Fibroblast of skin of back (primary cell): ENCODE results near the gene CST6. TPM values are rescaled to one million over a fixed set of nuclear protein-coding genes. Genes with fewer than 3 reads are reported as not detected.

Experiments used
- DNase-seq: peaks from one replicate; pipeline ENCODE4 v3.0.0-alpha.2; 2013
- polyA plus RNA-seq, 2 experiments: library from polyadenylated mRNA; unstranded; fragments of 120-200 nt; gene quantifications; one replicate each; pipeline ENCODE4 v1.2.1, GENCODE V29; 2013; ENCODE audit not compliant: insufficient read length in 2 of 2

The CST6 gene, protein sequence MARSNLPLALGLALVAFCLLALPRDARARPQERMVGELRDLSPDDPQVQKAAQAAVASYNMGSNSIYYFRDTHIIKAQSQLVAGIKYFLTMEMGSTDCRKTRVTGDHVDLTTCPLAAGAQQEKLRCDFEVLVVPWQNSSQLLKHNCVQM
- polyA plus RNA-seq (2013, experiment 1 of 2; ENCODE audit: insufficient read length) = 3.4 TPM
- 1.1 TPM for polyA plus RNA-seq (2013, experiment 2 of 2; ENCODE audit: insufficient read length)

DNA sequence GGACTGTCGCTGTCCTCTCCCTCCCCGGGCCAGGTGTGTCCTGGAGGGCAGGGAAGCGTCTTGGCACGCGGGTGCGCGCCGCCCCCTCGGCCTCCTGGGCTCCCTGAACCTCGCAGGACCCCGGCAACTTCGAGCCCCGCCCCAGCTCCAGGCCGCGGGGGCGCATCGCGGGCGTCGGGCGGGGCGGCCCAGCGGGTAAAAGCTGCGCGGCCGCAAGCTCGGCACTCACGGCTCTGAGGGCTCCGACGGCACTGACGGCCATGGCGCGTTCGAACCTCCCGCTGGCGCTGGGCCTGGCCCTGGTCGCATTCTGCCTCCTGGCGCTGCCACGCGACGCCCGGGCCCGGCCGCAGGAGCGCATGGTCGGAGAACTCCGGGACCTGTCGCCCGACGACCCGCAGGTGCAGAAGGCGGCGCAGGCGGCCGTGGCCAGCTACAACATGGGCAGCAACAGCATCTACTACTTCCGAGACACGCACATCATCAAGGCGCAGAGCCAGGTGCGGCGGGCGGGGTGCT is at the start of gene CST6:
Gene CST6, plus strand, starts transcription at position 224 of the 519 bp plus-strand sequence. Its CDS starts 37 bp downstream, at position 261.
- no peak for DNase-seq

DNA sequence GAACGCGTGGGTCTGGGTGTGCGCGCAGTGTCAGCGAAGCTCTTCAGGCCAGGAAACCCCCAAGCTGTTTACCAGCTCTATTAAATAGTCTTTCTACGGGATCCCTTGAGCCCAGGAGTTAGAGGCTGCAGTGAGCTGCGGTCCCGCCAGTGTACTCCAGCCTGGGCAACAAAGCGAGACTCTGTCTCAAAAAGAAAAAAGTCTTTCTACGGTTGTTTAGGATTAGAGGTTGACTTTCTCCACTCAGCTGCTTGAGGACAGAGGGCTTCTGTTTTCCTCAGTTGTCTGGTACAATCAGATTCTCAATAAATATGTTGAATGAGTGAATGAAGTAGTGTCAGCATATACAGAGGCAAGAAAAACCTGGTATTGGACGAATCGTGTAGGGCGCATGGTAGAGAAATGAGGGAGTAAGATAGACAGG is 49.7 kb upstream of the CST6 start:
- no peak for DNase-seq

DNA sequence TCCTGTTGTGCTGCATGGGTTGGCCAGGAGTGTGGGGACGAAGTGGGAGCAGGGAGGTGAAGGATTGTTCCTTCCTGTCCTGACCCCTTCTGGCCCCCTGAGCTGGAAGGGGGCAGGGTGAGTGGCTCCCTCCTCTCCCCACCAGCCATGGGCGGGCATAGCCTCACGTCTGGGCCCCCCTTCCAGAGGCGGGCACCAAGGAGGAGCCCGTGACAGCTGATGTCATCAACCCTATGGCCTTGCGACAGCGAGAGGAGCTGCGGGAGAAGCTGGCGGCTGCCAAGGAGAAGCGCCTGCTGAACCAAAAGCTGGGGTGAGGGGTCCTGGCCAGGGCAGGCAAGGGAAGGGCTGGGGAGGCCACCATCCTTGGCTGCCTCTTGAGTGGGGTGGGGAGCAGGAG is 46.9 kb upstream of the CST6 start:
- DNase-seq = no peak

DNA sequence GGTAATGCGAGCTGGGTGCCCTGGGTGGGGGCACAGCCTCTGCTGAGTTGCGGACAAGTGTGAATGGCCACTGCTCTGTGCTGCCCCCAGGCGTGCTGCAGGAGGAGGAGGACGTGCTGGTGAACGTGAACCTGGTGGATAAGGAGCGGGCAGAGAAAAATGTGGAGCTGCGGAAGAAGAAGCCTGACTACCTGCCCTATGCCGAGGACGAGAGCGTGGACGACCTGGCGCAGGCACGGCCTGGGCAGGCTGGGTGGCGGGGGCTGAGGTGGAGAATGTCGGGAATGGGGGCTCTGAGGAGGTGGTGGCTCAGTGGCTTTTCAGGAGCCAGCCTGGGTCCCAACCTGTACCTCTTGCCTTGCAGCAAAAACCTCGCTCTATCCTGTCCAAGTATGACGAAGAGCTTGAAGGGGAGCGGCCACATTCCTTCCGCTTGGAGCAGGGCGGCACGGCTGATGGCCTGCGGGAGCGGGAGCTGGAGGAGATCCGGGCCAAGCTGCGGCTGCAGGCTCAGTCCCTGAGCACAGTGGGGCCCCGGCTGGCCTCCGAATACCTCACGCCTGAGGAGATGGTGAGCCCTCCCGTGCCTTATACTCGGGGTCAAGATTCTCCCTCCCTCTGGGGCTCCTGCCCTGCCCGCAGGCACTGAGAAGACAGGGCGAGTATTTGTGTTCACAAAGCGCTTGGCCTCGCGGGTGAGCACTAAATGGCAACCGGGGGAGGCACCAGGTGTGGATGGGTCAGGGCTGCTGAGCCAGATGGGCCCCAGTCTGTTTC is 45.6 kb upstream of the CST6 start:
- no peak for DNase-seq

DNA sequence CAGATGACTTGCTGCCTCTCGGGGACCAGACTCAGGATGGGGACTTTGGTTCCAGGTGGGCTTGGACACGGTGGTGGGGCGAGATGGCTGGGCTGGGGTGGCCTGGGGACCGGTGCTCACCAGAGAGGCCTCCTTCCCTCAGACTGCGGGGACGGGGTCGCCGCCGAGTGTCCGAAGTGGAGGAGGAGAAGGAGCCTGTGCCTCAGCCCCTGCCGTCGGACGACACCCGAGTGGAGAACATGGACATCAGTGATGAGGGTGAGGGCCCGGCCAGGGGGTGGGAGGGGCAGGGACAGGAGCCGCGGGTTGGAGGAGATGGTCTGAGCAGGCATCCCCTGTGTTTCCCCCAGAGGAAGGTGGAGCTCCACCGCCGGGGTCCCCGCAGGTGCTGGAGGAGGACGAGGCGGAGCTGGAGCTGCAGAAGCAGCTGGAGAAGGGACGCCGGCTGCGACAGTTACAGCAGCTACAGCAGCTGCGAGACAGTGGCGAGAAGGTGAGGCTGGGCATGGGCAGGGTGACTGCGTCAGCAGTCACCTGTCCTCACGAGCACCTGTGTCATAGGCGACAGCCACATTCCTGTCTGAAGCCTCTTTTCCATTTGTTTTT is 44.4 kb upstream of the CST6 start:
- no peak for DNase-seq

DNA sequence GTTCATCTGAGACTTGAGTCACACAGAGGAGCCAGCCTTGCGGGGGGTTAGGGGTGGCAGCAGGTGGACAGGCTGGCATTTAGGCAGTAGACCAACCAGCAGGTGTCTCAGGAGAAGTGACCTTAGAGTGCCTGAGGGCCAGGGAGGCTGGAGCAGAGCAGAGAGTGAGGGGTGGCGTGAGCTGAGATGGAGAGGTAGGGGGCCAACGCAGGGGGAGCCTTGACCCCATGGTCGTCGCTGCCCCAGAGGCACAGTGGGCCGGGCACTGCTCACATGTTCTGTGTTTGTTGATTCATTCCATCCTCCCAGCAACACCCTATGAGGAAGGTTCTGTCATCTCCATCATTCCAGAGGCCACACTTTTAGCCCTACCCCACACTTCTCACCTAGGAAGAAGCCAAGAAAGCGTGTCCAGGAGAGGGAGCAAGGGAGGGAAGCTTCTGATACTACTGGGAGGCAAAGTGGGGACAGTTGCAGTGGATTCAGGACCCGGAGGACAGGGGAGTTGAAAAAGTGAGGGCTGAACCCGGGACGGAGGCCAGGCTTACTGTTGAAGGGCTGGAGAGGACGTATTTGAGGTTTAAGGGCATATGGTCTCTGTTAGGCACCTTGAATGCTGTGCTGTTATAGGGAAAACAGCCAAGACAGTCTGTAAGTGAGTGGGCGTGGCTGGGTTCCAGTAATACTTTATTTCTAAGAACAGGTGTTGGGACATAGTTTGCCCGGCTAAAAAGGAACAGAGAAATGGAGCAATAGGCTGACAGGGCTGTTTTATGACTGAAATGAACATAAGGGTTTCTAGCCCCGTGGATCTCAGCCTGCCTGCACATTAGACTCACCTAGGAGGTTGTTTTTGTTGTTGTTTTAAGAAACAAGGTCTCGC is 43.0 kb upstream of the CST6 start:
- DNase-seq = no peak

DNA sequence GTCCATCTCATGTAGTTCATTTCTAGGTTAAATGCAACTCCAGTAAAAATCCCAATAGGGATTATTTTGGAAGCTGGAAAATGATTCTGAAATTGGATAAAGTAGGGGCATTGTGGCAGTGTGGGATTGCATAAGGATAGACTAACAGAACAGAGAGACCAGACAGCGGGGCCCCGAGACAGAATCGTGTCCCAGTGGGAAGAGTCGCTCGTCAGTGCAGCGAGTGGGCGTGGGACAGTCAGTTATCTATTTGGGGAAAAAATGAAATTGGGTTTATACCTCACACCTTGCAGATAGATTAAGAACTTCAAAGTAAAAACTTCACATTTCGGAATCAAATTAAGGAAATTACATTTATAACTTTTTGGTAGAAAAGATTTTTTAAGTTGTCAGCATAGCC is 39.7 kb upstream of the CST6 start:
- no peak for DNase-seq

DNA sequence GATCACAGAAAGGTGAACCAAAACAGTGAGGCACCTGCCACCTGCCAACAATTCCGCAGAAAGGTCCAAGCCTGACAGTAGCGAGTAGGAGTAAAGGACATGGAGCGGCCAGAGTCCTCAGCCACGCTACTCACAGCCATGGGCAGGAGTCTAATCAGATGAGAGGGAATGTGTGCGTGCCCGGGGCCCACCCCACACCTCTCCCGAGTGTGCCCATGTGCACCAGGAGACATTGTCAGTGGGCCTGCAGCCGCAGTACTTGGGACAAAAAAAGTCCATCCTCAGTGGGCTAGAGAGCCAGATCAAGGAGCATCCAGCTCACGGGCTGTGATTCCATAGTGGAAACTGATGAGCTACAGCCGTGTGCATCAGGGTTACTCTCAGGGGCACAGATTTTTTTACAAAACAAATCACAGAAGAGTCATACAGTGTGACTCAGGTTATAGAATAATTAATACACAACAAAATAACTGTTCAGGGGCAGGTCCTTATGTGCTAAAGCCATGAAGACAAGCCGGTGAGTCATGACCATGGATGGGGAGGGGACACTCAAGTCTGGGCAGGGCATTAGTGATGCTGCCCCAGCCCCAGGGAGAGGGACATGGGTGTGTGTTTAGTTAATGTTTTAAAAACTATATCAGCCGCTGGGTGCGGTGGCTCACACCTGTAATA is 38.2 kb upstream of the CST6 start:
- peak; percentile 49 for DNase-seq

DNA sequence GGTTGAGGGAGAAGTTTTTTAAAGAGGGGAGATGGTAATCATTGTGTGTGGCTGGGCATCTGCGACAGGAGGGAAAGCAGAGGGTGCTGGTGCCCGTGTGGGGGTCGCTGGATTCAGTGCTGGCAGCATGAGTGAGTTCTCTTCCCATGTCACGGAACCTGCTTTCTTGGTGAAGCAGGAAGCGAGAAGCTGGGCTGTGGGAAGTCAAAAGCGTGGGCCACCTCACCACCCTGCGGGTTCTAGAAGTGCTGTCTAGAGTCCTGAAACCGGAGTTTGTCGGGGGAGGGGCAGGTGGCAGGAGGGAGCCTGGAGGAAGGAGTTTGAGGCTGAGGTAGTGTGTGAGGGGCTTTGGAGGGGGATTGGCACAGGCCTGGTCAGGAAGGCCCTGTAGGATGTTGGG is 36.0 kb upstream of the CST6 start:
- no peak for DNase-seq

DNA sequence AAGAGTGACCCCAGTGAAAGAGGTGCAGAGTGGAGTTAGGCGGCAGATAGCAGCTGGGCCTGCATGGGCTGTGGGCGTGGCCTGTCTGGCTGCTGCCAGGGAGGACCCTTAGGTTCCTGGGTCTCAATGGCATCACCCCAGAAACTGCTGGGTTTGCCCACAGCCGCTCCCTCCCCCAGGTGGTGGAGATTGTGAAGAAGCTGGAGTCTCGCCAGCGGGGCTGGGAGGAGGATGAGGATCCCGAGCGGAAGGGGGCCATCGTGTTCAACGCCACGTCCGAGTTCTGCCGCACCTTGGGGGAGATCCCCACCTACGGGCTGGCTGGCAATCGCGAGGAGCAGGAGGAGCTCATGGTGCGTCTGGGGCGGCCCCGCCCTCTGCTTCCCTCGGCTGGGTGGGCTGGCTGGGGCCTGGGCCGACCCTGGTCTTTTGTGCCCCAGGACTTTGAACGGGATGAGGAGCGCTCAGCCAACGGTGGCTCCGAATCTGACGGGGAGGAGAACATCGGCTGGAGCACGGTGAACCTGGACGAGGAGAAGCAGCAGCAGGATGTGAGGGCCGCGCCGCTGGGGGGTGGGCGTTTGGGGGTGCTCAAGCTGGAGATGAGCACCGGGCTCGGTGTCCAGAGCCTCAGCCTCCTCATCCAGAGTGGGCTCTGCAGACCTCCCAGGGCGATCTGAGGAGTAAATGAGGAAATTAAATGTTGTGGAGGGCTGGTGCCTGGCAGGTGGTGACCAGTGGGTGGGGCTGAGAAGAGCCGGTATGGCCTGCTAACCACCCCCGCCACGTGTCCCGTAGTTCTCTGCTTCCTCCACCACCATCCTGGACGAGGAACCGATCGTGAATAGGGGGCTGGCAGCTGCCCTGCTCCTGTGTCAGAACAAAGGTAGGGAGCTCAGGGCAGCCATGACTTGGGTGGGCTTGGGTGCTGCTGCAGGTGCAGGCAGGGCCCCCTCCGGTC is 35.3 kb upstream of the CST6 start:
- DNase-seq = no peak

DNA sequence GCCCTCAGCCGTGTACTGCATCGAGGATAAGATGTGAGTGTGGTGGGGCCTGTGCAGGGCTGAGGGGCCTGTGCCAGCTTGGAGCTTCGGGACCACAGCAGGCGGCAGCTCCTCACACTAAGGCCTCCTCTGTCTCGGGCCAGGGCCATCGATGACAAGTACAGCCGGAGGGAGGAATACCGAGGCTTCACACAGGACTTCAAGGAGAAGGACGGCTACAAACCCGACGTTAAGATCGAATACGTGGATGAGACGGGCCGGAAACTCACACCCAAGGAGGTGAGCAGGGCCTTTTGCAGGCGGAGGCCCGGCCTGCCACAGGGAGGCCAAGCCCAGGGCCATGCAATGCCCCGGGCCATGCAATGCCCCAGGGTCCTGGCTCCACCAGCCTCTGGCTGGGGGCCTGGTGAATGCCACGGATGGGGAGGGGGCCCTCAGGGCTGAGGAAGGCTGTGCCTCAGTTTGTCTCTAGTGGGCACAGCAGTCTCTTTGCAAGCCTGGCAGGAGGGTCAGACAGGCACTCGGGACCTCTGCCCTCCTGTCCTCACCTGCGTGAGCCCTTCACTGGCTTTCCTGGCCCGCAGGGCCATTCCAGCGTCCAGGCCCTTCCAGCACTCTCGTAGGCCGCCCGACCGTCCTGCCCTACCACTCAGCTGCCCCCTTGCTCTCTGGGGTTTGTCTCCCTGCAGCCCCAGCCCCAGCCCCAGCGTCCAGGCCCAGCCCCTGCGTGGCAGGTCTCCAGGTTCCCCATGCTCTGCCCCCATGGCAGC is 34.0 kb upstream of the CST6 start:
- no peak for DNase-seq

DNA sequence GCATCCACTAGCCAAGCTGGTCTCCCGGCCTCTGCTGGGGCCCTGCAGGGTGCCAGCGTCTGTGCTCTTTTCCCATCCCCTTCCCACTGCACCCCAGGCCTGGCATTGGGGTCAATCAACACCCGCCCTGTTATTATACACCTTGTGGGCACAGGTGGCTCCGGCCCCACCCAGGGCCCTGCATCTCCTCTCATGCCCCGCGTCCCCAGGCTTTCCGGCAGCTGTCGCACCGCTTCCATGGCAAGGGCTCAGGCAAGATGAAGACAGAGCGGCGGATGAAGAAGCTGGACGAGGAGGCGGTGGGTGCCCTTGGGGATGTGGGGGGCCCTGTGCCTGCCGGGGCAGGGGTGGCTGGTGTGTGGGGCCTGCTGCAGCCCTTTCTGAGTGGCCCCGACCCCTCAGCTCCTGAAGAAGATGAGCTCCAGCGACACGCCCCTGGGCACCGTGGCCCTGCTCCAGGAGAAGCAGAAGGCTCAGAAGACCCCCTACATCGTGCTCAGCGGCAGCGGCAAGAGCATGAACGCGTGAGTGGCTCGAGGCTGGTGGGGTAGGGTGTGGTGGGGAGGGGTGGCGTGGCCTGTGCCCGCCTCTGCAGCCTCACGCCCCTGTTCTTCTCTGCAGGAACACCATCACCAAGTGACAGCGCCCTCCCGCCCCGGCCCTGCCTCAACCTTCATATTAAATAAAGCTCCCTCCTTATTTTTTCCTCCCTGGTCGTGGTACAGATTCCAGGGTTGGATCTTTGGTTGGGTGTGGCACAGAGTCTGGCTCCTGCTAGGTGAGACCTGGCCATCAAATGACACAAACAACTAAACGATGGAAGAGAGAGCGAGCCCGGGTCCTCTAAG is 33.2 kb upstream of the CST6 start:
- no peak for DNase-seq

DNA sequence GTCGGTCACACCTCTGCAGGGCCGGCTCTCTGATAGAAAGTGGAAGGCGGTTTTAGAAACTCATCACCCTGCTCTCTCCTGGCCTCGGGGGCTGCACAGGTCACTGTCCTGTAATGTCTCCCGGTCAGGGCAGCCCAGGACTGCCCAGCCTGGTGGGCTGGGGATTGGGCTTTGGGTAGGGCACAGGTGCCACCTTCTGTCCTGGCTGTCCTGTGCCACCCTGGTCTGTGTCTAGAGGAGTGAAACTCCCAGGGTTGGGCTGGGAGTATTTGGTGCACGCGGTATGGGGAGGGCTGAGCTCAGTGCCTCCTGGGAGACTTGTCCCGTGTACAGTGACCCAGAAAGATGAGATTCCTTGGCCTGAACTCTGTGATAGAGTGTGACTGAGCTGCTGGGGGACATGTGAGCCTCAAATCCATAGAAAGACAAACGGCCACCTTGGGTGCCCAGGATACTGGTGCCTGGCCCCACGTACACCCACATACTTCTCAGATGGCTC is 32.5 kb upstream of the CST6 start:
- DNase-seq = no peak

DNA sequence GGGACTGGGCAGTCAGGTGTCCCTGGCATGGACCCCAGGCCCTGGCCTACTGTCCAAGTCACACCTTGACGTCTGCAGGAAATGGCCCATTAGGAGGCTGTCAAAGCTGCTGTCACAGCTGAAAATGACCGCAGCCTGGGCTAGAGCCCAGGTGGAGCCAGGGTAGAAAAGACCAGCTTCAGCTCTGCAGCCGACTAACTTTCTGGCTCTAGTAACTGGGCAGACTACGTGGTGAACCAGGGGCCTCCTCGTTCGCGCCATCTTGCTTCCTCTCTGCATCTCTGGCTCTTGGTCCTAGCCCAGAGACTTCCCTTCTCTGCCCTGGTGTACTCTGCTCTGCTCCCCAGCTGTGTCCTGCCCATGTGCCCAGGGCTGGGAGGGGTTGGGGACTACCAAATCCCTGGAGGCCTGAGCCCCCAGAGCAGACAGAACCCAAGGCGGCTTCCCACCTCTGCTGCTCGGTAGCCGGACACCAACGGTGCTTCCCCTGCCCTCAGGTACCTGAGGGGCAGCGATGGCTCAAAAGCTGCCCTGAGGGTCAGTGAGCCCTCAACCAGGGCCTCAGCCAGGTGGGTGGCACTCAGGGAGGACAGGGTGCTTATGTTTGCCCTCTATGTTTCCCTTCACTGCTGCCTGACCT is 30.6 kb upstream of the CST6 start:
- DNase-seq = no peak

DNA sequence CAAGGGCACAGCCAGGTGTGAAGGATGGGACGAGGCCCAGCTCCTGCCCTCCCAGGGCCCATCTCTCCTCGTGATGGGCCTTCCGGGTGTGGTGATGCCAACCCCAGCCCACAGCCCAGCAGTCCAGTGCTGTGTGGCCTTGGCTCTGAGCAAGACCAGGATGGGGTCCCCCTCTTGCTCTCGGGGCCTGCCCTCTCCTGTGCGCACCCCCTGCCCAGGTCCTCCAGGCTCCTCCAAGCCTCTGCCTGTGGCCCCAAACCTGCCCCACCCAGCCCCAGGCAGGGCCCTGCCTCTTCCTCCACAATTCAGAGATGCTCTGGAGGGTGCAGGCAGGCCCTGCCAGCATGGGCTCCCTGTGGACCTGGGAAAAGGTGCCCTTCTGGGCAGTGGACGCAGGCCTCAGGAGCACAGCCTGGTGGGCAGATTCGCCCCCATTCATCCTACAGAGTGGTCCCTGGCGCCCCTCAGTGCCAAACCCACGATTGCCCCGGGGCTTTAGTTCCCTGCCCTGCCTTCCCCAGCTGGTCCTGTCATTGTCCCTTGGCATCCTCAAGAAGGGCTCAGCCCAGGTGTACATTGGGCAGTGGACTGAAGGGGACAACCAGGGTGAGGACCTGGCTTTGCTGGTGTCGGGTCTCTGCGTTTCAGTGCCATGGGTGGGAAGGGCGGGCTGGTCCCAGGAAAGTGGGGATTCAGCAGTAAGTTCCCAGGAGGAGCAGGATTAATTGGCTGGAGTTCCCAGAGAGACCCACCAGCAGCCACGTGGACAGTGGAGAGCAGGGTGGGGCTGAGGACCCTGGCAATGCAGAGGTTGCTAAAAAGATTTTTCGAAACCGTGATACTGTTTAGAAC is 29.6 kb upstream of the CST6 start:
- DNase-seq = no peak

DNA sequence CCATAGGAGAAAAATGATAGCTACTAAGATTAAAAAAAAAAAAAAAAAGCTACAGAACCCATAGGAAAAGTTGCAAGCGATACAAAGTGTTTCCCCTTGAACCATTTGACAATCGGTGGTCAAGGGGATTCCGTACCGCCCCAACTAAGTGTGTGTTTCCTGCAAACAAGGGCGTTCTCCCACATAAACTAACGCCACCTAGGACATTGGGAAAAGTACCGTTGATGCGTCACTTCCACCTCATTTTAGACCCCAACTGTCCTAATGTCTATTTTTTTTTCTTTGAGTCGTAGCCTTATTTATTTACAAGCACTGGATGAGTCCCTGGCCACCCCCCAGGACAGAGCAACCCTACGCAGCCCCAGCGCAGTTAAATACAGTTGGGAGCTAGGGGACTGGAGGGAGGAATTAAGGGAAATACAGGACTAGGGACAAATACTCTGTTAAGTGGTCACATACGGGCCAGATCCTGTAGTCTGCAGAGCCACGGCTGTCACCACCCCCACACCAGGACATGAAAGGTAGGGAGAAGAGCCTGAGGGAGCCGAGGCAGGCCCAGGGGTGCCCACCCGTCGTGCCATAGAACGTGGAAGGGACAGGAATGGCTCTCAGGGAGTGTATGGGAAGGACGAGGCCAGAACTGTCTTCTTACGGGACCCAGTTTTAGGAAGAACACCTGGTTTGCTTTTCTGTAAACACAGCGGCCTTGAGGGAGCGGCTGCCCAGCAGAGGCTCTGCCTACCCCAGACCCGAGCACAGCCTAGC is 28.8 kb upstream of the CST6 start:
- DNase-seq = no peak

DNA sequence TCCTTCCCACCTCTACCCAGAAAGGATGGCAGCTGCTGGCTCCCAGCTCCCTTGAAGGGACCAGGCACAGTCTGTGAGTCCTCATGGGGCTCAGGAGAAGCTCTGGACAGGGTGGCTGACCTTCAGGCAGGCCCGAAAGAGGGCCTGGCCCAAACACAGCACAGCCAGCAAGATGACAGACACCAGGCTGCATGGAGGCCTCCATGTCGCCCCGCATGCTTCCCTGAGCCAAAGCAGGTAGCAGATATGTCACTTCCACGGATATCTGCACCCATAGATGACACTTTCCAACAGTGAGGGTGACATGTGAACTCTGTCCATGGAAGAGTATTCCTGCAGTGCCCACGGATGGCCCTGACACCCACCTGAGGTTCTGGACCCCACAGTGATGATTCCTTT is 28.2 kb upstream of the CST6 start:
- no peak for DNase-seq
